ENCODE data around the gene HSPA12A.

HSPA12A gene

DNA sequence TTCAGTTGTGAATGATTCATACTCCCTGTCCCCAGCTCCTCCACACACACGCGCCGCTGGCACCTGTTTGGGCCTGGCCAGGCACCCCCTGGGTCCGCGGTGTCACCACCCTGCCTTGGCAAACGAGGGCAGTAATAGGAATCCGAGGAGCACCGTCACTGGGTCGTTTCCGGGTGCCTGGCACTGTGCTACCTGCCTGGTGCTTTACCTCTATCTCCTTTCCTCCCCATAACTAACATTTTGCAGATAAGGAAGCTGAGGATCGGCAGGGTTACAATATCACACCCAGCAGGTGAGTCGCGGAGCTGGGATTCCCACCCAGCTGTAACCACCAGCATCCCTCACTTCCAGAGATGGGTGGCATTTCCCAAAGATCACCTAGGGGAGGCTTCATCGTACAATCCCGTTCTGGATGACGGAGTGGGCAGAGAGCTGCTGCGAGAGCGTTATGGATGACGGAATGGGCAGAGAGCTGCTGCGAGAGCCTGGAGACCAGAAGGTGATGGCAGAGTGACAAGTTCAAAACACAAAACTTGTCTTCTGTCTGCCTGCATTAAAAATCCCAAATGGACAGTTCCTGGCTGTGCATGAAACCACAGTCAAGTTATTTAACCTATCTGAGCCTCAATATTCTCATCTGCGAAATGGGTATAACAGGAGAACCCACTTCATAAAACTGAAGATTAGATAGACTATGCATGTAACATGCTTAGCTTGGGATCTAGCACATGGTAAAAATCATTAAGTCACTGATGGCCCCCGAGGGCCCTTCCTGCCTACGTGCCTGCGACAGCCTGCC is 1.1 kb upstream of the HSPA12A start:
- DNase-seq (ENCODE audit: low read depth in 2 of 2) = no peak

DNA sequence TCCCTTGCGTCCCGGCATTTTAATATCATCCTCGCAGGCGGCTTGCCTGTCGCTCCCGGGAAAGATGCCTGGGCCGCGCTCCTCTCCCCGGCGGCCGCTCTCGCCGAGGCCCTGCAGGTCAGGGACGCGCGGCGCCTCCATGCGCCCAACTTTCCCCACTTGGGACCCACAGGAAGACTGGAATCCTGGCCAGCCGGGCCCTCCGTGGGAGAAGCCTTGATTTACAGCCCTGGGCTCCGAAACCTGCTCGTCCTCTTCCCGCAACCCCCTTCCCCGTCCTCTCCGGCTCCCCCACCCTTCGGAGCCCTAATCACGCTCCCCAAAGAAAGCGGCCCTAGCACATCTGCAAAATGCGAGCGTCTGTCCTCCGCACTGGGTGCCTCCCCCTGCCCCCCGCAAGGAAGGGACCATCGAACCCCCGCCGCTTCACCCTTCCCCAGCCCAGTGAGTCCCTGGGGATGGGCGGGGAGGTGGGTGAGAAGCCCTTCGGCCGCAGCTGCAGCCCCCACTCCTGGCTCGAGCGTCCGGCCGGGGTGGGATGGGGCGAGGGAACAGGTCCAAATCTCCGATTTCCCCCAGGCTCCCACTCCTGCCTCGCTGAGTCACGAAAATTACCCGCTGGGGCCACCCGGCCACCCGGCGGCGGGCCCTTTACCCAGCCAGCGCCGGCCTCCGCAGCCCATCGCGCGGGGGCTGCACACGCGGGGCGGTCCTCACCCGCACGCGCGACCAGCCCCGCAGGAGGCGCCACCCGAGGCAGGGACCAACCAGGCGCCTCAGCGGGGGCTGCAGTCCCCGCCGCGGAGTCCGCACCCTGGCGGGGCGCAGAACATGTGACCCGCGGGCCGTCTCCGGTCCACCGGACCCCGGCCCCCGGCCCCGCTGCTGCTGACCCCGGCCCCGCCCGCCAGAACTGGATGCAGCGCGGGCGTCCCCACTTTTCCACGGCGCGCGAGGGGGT is 695 bp downstream of the HSPA12A start:
- DNase-seq (ENCODE audit: low read depth in 2 of 2) = no peak

- no peak for DNase-seq (ENCODE audit: low read depth in 2 of 2)
Observed at GRCh38 chr10:116740971-116741370, 1.4 kb downstream of the HSPA12A start.

DNA sequence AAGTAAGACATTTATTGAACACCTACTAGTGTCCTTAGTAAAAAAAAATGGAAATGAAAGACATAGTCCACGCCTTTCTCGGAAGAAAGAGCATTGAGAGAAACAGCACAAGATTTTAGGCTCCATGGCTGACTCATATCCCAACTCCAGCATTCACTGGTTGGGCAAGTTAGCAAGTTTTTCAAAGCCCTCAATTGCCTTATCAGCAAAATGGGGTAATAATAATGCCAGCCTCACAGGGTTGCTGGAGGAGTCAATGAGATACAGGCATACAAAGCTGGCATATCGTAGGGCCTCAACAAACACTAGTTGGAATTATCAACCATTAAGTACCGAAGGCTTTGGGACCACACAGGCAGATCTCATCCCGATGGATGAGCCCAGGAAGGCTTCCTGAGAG is 4.0 kb downstream of the HSPA12A start:
- DNase-seq (ENCODE audit: low read depth in 2 of 2) = no peak

DNA sequence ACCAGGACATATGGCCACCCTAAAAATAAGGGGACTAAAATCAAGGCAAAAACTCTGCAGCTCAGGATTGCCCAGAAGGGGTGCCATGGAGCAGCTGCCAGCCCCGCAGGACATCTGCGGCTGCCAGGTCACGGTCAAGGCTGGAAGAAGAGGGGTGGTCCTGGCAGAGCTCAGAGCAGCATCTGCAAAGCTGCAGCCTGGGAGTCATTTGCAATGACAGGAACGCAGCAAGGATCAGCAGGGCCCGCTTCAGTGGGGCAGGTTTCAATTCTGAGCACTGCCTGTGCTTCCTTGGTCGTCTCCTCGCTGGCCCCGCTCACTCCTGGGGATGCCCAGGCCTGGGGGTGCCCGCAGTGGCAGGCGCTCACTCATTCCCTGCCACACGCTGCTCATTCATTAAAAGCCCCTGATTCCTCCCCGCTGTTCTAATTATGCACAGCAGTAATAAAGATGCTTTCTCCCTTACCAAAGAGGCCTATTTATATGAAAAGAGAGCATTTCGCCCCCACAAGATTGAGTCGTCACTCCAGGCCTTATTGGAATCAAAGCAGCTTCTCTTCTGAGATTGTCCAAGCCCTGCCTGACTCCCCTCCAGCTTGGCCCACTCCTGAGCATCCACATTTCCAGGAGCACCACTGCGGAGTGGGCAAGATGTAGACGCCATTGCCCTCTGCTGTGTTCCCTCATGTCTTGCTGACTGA is 4.6 kb downstream of the HSPA12A start:
- no peak for DNase-seq (ENCODE audit: low read depth in 2 of 2)

DNA sequence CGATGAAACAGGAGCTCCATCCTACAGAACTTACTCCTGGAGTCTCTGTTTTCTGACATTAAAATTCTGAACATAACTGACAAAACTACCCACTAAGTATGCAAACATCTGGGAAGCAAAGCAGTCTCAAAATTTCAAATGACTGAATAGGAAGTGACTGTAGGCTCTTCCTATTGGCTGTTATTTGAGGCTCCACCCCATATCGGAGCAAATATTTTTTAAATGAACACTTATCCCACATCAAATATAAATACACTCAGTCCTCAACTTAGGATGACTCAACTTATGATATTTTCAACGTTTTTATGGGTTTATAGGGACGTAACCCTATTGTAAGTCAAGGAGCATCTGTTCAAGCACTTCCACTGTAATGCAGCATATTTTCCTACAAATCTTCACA is 8.8 kb downstream of the HSPA12A start:
- DNase-seq (ENCODE audit: low read depth in 2 of 2) = peak; percentile 29 to 39

DNA sequence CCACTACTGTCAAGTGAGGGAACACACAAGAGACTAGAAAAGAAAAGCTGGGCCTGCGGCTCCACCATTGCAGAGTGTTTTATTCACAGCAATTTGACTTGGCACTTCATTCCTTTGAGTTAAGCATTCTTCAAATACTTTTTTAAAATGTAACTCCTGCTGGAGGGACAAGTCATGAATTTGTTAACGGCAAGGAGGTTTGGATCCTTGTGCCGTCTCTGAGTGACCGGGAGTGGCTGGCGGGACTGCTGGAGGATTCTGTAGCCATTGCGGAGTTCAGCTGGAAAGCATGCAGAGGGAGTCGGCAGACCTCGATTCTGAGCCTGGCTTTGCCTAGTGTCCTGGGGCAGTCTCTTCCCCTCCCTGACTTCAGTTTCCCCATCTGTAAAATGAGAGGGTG is 9.8 kb downstream of the HSPA12A start:
- DNase-seq (ENCODE audit: low read depth in 2 of 2) = no peak

DNA sequence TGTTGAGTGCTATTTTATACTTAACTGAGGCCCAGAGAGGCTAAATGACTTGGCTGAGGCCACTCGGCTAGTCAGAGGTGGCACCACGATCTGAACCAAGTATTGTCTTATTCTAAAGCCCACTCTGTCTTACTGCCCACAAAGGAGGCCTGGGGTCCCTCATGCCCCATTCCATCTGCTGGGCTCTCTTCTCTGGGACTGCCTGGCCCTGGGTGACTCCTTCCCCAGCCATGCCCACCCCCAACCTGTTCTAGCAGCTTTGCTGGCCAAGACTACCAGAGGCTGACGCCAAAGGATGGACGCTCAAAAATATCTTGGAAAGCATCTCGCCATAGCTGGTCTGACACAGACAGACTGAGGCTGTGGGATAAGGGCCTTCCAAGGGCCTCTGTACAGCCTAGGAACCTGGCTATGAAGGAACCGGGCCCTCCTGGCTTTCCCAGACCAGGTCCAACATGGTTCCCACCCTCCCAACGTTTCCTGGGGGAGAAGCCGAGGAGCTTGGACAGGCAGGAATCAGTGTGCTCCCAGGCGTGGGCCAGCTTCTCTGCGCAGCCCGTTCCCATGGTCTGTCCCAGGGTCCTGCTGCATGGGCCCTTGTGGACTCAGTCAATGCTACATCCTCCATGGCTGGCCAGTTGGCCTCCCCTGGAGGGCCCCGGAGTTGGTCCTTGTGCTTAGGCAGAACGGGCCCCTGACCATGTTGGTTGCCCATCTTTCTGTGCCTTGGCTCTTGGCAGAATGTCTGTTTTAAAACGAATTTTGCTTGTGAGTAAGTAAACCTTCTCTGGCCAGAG is 11.7 kb downstream of the HSPA12A start:
- DNase-seq (ENCODE audit: low read depth in 2 of 2) = no peak

- no peak for DNase-seq (ENCODE audit: low read depth in 2 of 2)
Observed at GRCh38 chr10:116729243-116729642, 13.1 kb downstream of the HSPA12A start.

DNA sequence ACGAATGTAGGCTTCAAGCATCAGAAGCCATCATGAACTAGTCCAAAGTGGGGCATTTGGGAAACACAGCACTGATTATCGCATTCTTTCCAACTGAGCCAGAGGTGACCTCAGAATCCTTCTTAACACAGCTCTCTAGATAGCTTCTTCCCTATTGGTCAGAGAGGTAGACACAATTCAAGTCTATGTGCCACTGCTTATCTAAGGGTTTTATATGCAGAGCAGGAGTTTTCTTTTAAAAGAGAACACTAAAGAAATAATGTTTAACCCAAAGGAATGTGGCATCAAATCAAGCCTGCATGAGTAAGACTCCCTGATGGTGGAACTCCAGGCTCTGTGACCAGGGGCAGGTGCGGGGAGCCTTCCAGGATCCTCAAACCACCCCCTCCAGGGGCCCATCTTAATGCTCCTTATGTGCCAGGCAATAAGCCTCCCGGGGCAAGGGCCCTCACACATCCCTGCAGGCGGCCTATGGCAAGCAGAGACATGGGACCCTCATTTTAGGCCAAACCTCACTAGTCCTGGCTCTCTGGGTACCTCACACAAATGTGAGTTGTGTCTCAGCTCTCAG is 13.8 kb downstream of the HSPA12A start:
- DNase-seq (ENCODE audit: low read depth in 2 of 2) = no peak

- no peak for DNase-seq (ENCODE audit: low read depth in 2 of 2)
Observed at GRCh38 chr10:116723428-116724281, 18.7 kb downstream of the HSPA12A start.

- no peak for DNase-seq (ENCODE audit: low read depth in 2 of 2)
Observed at GRCh38 chr10:116722736-116723427, 19.5 kb downstream of the HSPA12A start.

GRCh38 chr10:116721547-116722392 is 20.6 kb downstream of the HSPA12A start:
- DNase-seq (ENCODE audit: low read depth in 2 of 2) = no peak

GRCh38 chr10:116720668-116721546 is 21.5 kb downstream of the HSPA12A start:
- no peak for DNase-seq (ENCODE audit: low read depth in 2 of 2)

DNA sequence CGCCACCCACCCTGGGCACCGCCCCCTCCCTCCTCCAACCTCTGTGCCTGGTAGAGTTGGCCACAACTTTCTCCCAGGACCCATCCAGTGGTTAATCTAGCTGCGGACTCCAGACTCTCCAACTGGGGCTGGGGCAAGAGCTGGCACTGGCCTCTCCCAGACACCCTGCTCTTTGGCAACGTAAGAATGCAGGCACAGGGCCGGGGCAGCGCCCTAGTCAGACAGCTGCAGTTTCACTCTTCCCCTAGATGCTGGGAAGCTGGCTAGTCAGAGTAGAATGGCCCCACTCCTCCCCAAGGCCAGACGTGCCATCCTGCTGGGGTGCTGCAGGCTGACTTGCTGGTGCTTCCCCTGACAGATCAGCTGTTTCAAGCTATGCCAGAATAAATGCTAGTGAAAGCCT is 22.1 kb downstream of the HSPA12A start:
- DNase-seq (ENCODE audit: low read depth in 2 of 2) = no peak

DNA sequence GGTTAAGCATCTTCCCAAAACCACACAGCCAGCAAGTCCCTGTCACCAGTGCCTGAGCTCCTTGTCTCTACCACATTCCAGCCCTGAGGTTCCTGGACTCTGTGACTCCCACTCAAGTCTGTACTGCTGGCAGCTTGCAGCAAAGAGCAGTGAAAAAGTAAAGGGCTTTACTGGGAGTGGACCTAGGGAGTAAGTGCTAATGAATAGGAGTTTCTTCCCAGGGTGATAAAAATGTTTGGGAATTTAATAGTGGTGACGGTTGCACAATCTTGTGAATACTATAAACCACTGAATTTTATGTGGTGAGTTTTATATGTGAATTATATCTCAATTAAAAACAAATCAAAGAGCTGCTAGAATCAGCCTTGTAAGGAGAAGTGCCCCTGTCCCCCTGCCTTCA is 22.6 kb downstream of the HSPA12A start:
- DNase-seq (ENCODE audit: low read depth in 2 of 2) = no peak

GRCh38 chr10:116718058-116718457 is 24.3 kb downstream of the HSPA12A start:
- no peak for DNase-seq (ENCODE audit: low read depth in 2 of 2)

- DNase-seq (ENCODE audit: low read depth in 2 of 2) = no peak
Observed at GRCh38 chr10:116716381-116716780, 26.0 kb downstream of the HSPA12A start.

Data from fibroblast of skin of left biceps (primary cell).